GM18951 (cell line): ENCODE measurements around the gene HCN4.
"Not testable (repeated sequence)": the region's sequence is repeated elsewhere in the genome, so short reads cannot be mapped to it uniquely, and the experiment has no call there.

Experiments used
- POLR2A ChIP-seq: IDR thresholded peaks from 4 replicates; pipeline ENCODE4 v1.6.1; 2011; ENCODE audit warnings: mild to moderate bottlenecking; ENCODE audit not compliant: insufficient read length, insufficient read depth; ENCODE audit errors: extremely low read depth
- in situ Hi-C: fragments of 300-500 bp; cut with MboI; formaldehyde crosslinking; loops from one replicate; pipeline ENCODE4 v1.12.0; 2022; ENCODE audit warnings: low sequenced_read_pairs, mixed read lengths, inconsistent platforms; ENCODE audit not compliant: unreplicated experiment

Gene HCN4

DNA sequence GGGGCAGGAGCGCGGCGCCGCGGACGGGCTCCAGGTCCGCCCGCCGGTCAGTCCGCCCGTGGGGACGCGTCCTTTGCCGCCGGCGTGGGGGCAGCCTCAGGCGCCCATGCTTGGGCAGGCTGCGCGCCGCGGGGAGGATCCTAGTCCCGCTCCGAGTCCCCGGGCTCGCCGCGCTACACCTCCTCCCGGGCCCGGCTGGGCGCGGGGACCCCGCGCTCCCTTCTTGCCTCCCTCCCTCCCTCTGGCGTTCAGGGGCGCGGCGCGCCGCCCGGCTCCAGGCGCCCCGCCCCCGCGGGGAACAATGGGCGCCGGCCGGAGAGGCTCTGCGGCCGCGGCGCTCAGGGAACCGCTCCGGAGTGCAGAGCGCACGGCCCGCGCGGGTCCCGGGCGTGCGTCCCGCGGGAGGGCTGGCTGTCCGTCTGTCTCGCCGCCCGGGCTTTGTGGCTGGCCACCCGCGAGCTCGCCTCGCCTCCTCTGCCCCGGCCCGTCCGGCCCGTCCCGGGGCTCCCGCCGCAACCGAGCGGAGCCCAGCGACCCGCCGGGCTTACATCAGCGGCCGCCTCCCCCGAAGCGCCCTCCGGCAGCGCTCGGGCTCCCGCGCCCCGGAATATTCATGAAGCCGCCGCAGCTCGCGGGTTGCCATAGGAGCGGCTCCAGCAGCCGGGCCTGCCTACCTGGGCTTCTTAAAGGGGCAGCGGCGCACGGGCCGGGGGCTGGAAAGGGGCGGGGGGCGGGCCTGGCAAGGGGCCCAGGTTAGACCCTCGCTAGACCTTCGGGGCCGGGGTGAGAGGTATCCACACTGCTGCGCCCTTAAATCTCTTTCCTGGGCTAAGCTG is at the start of gene HCN4:
HCN4 (minus strand) TSS at position 658 of the 836 bp plus-strand sequence. CDS start 688 bp downstream, outside the sequence.
- in situ Hi-C loops: no loop called here
- no peak for TF ChIP-seq POLR2A

DNA sequence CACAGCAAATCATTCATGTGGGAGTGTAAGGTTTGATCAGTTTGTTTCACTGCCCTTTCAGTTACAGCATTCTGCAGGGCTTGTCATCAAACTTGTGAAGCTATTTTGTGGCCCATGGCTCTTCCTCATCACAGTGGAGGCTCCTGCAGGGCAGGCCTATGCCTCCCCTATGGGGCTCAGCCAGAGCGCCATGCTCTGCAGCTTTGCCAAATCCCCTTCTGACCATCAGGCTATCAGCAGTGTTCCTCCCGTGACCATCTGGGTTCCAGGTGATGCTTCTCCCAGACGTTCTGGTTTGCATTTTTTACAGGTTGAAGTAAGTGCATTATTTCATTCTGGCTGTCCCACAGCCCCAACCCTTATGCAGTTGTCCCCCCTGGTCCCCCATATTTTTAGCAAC is 46.1 kb upstream of the HCN4 start:
- in situ Hi-C loops: no loop called here
- TF ChIP-seq POLR2A: no peak

DNA sequence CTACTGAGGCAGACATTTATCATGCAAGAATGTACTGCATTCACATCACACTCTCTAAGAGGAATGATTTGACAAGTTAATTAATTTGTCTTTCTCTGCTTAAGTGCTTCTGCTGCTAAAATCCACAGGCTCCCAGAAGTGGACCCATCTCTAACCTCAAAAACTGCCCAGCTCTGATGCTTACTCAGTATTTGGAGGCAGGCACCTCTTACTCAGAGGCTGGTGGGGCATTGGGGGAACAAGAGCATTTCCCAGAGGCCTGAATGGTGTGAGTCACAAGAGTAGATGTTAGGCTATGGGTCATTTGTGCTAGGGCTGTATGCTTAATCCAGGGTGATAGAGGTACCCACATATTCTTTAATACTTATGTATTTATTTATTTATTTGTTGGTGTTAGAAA is 34.4 kb upstream of the HCN4 start:
- TF ChIP-seq POLR2A: no peak
- in situ Hi-C loops: no loop called here

DNA sequence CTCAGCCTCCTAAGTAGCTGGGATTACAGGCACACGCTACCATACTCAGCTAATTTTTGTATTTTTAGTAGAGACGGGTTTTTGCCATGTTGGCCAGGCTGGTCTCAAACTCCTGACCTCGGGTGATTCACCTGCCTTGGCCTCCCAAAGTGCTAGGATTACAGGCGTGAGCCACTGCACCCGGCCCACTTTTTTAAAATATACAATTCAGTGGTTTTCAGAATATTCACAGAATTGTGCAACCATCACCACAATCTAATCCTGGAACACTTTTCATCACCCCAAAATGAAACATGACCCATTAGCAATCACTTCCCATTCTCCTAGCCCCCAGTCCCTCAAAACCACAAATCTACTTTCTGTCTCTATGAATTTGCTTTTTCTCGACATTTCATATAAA is 31.5 kb upstream of the HCN4 start:
- in situ Hi-C loops: not testable (repeated sequence)

DNA sequence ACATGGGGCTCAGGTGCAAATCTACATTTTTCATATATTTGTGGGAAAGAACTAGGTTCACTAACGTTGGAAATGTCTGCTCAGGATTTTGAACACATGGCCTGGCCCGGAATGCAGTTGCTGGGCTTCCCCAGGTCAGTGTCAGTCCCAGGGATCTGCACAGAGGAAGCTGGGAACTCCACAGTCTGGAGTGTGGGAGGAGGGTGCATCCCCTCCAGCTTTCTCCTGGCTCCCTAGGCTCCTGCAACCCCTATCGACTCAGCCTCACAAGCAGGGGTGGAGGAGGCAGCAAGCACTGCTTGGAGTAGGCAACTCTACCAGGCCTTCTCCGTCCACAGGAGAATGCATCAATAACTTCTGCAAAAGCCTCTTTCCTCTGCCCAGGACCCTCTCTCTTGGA is 30.1 kb upstream of the HCN4 start:
- in situ Hi-C loops: no loop called here

DNA sequence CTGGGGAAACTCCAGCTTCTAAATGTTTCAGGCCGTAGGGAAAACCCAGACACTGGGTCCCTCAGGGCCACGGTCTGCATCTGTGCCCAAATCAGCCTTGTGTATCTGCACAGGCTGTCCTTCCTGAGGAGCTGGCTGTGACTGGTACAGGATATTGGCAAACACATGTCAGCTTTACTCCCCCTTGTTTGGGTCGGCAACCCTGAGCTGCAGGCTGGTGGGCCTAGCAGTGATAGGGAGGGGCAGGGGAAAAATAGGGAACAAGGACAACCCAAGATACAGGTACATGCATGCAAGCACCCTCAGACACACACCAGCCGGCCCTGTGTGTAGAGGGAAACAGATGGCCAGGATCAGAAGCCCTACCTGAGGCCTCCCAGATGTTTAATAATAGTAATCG is 28.7 kb upstream of the HCN4 start:
- no peak for TF ChIP-seq POLR2A
- in situ Hi-C loops: no loop called here

More for the DNA sequence above, 30.1 kb upstream of the HCN4 start:
- TF ChIP-seq POLR2A: no peak

DNA sequence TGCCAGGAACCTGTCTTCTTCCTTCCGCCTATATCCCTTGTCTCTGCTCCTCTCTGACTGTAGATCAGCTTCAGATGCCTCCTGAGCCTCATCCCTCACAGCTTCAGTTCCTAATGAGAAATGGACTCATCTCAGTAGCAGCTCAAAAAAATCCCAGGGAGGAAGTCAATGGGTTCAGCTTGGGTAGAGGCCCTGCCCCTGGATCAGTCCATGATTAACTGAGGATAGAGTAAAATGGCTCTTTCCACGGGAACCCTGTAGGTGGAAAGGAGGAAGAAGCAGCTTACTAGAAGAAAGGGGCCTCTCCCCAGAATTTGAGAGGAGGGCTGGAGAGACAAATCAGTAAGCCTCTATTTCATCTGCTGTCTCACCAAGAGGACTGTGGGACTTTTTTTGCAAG is 26.9 kb upstream of the HCN4 start:
- TF ChIP-seq POLR2A: no peak
- in situ Hi-C loops: no loop called here

DNA sequence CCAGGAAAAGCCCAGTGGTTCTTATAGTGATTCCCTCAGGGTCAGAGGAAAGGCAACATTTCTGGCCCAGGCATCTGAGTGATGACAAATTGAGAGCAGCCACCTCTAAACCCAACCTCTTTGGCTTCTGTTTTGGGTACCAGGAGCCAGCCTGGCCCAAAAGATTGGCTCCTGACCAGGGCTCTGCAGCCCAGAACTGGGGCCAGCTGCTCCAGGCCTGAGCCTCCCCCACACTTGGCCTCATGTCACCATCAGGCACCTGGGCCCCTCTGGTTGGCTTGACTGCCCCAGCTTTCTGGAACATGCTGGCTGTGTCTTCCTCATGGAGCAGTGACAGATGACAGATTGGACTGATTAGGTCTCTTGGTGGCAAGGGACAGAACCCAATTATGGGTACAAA is 26.0 kb upstream of the HCN4 start:
- in situ Hi-C loops: no loop called here
- TF ChIP-seq POLR2A: no peak

DNA sequence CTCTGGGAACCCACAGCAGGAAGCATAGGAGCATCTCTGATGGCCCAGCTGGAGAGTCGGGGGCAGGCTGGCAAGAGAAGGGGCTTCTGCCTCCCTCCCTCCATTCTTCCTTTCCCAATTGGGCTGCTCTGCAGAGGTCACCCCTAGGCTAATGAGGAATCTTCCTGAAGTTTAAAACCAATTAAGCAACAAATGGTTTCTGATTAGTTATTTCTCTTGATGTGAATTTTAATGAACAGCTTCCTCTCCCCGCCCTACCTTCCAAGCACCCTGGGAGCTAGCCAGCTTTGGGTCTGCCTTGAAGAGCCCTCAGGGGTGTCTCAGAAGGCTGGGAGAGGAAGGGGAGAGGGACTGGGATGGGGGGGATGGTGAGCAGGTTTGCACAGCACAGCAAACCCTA is 24.6 kb upstream of the HCN4 start:
- no peak for TF ChIP-seq POLR2A
- in situ Hi-C loops: no loop called here

DNA sequence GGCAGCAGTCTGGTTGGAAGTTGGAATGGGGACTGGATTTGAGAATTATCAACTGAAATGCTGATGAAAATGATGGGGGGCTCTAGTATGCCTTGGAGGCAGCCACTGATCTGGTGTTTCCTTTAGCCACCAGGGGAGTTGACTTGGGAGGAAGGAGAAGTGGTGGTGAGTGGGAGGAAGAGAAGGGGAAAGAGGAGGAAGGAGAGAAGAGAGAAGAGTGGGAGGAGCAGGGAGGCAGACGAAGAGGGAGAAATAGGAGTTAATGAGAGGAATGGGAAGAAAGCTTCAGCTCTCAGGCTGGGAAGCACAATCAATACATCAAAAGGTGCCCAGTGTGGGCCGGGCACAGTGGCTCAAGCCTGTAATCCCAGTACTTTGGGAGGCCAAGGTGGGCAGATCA is 23.3 kb upstream of the HCN4 start:
- in situ Hi-C loops: no loop called here
- TF ChIP-seq POLR2A: no peak

DNA sequence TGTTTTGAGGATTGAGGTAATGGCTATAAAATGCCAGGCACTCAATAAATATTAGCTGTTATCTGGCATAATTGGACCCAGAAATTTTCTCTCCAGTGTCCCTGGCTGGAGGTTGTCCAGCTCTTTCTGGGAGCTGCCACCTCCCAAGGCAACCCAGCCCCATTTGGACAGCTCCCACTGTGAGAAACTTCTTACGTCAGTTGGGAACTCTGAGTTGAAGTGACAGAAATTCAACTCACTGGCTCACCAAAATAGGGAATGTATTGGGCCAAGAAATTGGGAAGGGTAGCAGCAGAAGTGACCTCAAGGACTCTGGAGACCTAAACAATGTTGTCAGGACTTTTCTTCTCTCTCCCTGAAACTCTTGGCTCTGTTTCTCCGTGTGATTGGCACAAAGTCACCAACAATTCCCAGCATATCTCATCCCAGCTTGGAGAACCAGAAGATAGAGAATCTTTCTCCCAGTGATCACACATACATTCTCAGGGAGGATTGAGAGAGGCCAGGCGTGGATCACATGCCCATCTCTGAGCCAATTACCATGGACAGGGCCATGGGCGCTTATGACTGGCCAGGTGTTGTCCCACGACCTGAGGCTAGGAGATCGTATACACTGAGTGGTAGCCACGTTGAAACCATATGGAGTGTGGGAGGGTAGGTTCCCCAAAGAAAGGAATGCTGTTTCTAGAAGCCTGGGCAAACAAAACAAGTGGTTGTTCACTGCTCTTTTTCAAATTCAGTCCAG is 22.5 kb upstream of the HCN4 start:
- in situ Hi-C loops: no loop called here

DNA sequence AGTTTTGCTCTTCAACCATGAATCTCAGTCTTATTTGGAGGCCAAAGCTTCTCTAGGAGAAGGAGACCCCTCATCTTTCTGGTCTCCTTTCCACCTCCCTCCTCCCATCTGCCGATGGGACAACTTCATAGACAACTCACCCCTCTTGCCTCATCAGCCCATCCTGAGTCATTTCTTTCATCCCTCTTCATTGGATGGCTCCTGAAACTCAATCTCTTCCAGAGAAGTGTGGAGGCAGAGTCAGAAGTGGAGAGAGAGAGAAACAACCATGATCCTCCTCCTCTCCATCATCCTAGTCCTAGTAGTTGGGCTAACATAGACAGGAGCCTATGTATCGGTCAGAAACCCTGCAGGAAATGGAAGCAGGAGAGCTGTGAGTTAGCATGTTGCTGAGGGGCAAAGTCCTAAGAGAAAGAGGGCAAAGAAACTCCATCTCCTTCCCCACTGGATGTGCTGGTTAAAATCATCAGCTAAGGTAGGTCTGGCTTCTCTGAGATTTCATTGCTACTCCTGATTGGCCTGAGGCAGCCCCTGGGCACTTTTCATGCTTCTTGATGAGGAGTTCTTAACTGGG is 21.3 kb upstream of the HCN4 start:
- in situ Hi-C loops: no loop called here
- TF ChIP-seq POLR2A: no peak

More for the DNA sequence above, 22.5 kb upstream of the HCN4 start:
- TF ChIP-seq POLR2A: no peak

DNA sequence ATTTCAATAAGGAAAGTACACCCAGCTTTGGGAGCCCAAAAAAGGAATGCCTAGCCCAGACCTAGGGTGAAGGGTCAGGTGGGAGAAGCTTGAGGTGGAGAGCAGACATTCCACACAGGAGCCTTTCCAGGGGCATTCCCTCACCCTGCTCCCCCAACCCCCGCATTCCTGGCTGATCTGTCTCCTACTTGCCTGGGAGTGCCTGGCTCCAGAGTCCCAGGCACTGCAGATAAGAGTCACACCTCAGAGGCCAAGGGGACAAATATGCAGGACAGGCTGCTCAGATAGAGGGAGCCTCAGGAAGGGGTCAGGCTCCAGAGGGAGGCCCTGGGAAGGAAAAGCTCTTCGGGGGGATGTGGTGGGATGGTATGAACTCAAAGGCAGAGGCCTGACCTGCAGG is 20.8 kb upstream of the HCN4 start:
- no peak for TF ChIP-seq POLR2A
- in situ Hi-C loops: no loop called here
